Mucosa of rectum (tissue), 2 donors: ENCODE measurements around the gene HOXB5.

ENCODE experiments used
- H3K27ac ChIP-seq, 2 donors: one replicate each; pipeline ENCODE4 v1.7.0; 2013; ENCODE audit warnings: inconsistent platforms in 2 of 2, low read depth in 2 of 2, low read length in 2 of 2
- H3K27me3 ChIP-seq, 2 donors: one replicate each; pipeline ENCODE4 v1.7.0; 2013; ENCODE audit warnings: low read length in 2 of 2; ENCODE audit not compliant: control insufficient read depth in 2 of 2, insufficient read depth in 2 of 2
- H3K36me3 ChIP-seq, 2 donors: one replicate each; pipeline ENCODE4 v1.7.0; 2013; ENCODE audit warnings: low read length in 2 of 2; ENCODE audit not compliant: control insufficient read depth in 2 of 2, insufficient read depth in 2 of 2
- H3K4me1 ChIP-seq, 2 donors: one replicate each; pipeline ENCODE4 v1.7.0; 2013; ENCODE audit warnings: low read length in 2 of 2, mild to moderate bottlenecking in 1 of 2; ENCODE audit not compliant: control insufficient read depth in 2 of 2, insufficient read depth in 2 of 2
- H3K4me3 ChIP-seq, 2 donors: one replicate each; pipeline ENCODE4 v1.7.0; 2013; ENCODE audit warnings: low read length in 2 of 2
- H3K9ac ChIP-seq, 2 donors: one replicate each; pipeline ENCODE4 v1.7.0; 2013; ENCODE audit warnings: low read length in 2 of 2, low read depth in 1 of 2, mild to moderate bottlenecking in 1 of 2
- H3K9me3 ChIP-seq, 2 donors: one replicate each; pipeline ENCODE4 v1.7.0; 2013; ENCODE audit warnings: low read length in 2 of 2; ENCODE audit not compliant: control insufficient read depth in 2 of 2
- donor health status: healthy.
- donor health status: Normal muscosa, but diverticular disease.

Gene HOXB5

GRCh38 chr17:48571024-48571818, 22.4 kb downstream of the HOXB5 start:
- peak overlapping the region; percentile 20 to 62 for H3K9ac ChIP-seq
- H3K4me1 ChIP-seq: peaks cover 36 to 40% of the 10 kb centered on the region in 2 donors
- H3K9me3 ChIP-seq: no peaks in the 10 kb centered on the region
- H3K27me3 ChIP-seq: peaks cover 0 to 3% of the 10 kb centered on the region in 2 donors
- peak overlapping the region; percentile 69 to 77 for H3K27ac ChIP-seq
- peak overlapping the region; percentile 8 to 17 for H3K4me3 ChIP-seq
- H3K36me3 ChIP-seq: peaks cover 6 to 7% of the 10 kb centered on the region in 2 donors

GRCh38 chr17:48570325-48571023, 23.1 kb downstream of the HOXB5 start:
- peak overlapping the region; percentile 6 to 19 for H3K4me3 ChIP-seq
- peak overlapping the region; percentile 69 to 77 for H3K27ac ChIP-seq
- H3K9ac ChIP-seq: peak overlapping the region in 1 of 2 donors; percentile 62
- peaks cover 0 to 3% of the 10 kb centered on the region in 2 donors for H3K27me3 ChIP-seq
- peaks cover 31 to 33% of the 10 kb centered on the region in 2 donors for H3K4me1 ChIP-seq
- H3K9me3 ChIP-seq: no peaks in the 10 kb centered on the region
- H3K36me3 ChIP-seq: peaks cover 7 to 9% of the 10 kb centered on the region in 2 donors

GRCh38 chr17:48569674-48570324, 23.8 kb downstream of the HOXB5 start:
- no peaks in the 10 kb centered on the region for H3K9me3 ChIP-seq
- H3K4me3 ChIP-seq: peak overlapping the region in 1 of 2 donors; percentile 6
- H3K27ac ChIP-seq: peak overlapping the region; percentile 69 to 77
- peaks cover 7 to 10% of the 10 kb centered on the region in 2 donors for H3K36me3 ChIP-seq
- peak overlapping the region in 1 of 2 donors; percentile 28 for H3K9ac ChIP-seq
- H3K27me3 ChIP-seq: peaks cover 0 to 3% of the 10 kb centered on the region in 2 donors
- H3K4me1 ChIP-seq: peaks cover 34% of the 10 kb centered on the region in 2 donors

- peaks cover 0 to 3% of the 10 kb centered on the region in 2 donors for H3K27me3 ChIP-seq
- peak overlapping the region in 1 of 2 donors; percentile 15 for H3K4me3 ChIP-seq
- H3K9ac ChIP-seq: no peak overlapping the region
- no peaks in the 10 kb centered on the region for H3K9me3 ChIP-seq
- no peak overlapping the region for H3K27ac ChIP-seq
- H3K4me1 ChIP-seq: peaks cover 34 to 38% of the 10 kb centered on the region in 2 donors
- H3K36me3 ChIP-seq: peaks cover 7 to 13% of the 10 kb centered on the region in 2 donors
These were observed 24.4 kb downstream of the HOXB5 start for GRCh38 chr17:48569240-48569582.

GRCh38 chr17:48568499-48569239, 24.9 kb downstream of the HOXB5 start:
- Histone ChIP-seq H3K4me1 (peaks cover 35 to 38% of the 10 kb centered on the region in 2 donors), H3K4me3 (peak overlapping the region; percentile 15 to 41), H3K9ac (no peak overlapping the region), H3K9me3 (no peaks in the 10 kb centered on the region), H3K27me3 (peaks cover 0 to 3% of the 10 kb centered on the region in 2 donors), H3K36me3 (peaks cover 7 to 13% of the 10 kb centered on the region in 2 donors), H3K27ac (peak overlapping the region in 1 of 2 donors; percentile 5)

GRCh38 chr17:48567646-48568354, 25.8 kb downstream of the HOXB5 start:
- peak overlapping the region; percentile 24 to 35 for H3K9ac ChIP-seq
- H3K9me3 ChIP-seq: no peaks in the 10 kb centered on the region
- H3K27ac ChIP-seq: peak overlapping the region; percentile 67 to 75
- peaks cover 0 to 3% of the 10 kb centered on the region in 2 donors for H3K27me3 ChIP-seq
- H3K4me3 ChIP-seq: peak overlapping the region; percentile 1 to 14
- peaks cover 36 to 38% of the 10 kb centered on the region in 2 donors for H3K4me1 ChIP-seq
- peaks cover 6 to 17% of the 10 kb centered on the region in 2 donors for H3K36me3 ChIP-seq

- Histone ChIP-seq H3K9me3 (no peaks in the 10 kb centered on the region), H3K27ac (peak overlapping the region; percentile 67 to 75), H3K9ac (peak overlapping the region in 1 of 2 donors; percentile 35), H3K27me3 (peaks cover 0 to 3% of the 10 kb centered on the region in 2 donors), H3K36me3 (peaks cover 2 to 13% of the 10 kb centered on the region in 2 donors), H3K4me3 (peak overlapping the region in 1 of 2 donors; percentile 1), H3K4me1 (peaks cover 33 to 41% of the 10 kb centered on the region in 2 donors)
These were observed 26.4 kb downstream of the HOXB5 start for GRCh38 chr17:48567209-48567608.

GRCh38 chr17:48566717-48567116, 26.9 kb downstream of the HOXB5 start:
- H3K27me3 ChIP-seq: peaks cover 0 to 3% of the 10 kb centered on the region in 2 donors

More at GRCh38 chr17:48566717-48567116, 26.9 kb downstream of the HOXB5 start:
- Histone ChIP-seq H3K4me1 (peaks cover 32 to 46% of the 10 kb centered on the region in 2 donors), H3K36me3 (peaks cover 0 to 13% of the 10 kb centered on the region in 2 donors), H3K9me3 (no peaks in the 10 kb centered on the region), H3K9ac (peak overlapping the region in 1 of 2 donors; percentile 35), H3K4me3 (no peak overlapping the region), H3K27ac (peak overlapping the region; percentile 67 to 75)
